ENCODE data around the gene PCBD1.
A peak's percentile ranks its signal among the peaks of the same experiment; 100 is the strongest.

PCBD1 gene

GRCh38 chr10:70917226-70917625, 28.9 kb upstream of the PCBD1 start:
- DNase-seq, result no peak

- DNase-seq, result no peak
These were observed 27.9 kb upstream of the PCBD1 start for GRCh38 chr10:70916241-70916640.

- DNase-seq, result no peak
These were observed 27.4 kb upstream of the PCBD1 start for GRCh38 chr10:70915806-70916205.

GRCh38 chr10:70915206-70915605, 26.8 kb upstream of the PCBD1 start:
- DNase-seq, result no peak

- DNase-seq, result no peak
These were observed 26.0 kb upstream of the PCBD1 start for GRCh38 chr10:70914316-70914864.

GRCh38 chr10:70913893-70914240, 25.5 kb upstream of the PCBD1 start:
- no peak for DNase-seq

- no peak for DNase-seq
These were observed 25.0 kb upstream of the PCBD1 start for GRCh38 chr10:70913191-70913892.

GRCh38 chr10:70912556-70912955, 24.2 kb upstream of the PCBD1 start:
- no peak for DNase-seq

GRCh38 chr10:70911386-70911785, 23.0 kb upstream of the PCBD1 start:
- no peak for DNase-seq

GRCh38 chr10:70910486-70911341, 22.3 kb upstream of the PCBD1 start:
- no peak for DNase-seq

GRCh38 chr10:70909326-70909935, 21.1 kb upstream of the PCBD1 start:
- no peak for DNase-seq

- DNase-seq, result no peak
These were observed 20.3 kb upstream of the PCBD1 start for GRCh38 chr10:70908406-70909296.

- no peak for DNase-seq
These were observed 19.5 kb upstream of the PCBD1 start for GRCh38 chr10:70907637-70908405.

GRCh38 chr10:70906953-70907636, 18.7 kb upstream of the PCBD1 start:
- DNase-seq, result no peak

GRCh38 chr10:70906031-70906783, 17.8 kb upstream of the PCBD1 start:
- no peak for DNase-seq

GRCh38 chr10:70905071-70906021, 17.0 kb upstream of the PCBD1 start:
- no peak for DNase-seq

- peak; percentile 20 for DNase-seq
These were observed 15.0 kb upstream of the PCBD1 start for GRCh38 chr10:70903262-70903921.

- no peak for DNase-seq
These were observed 14.4 kb upstream of the PCBD1 start for GRCh38 chr10:70902661-70903261.
